MM.1S (cell line): Measurements from ENCODE around the gene PXN.

Experiments used
- DNase-seq: peaks from one replicate; pipeline ENCODE4 v3.0.0-alpha.2; 2015
- H2AFZ ChIP-seq: fragments of 300-600 bp; sonication (generic); 2 replicates; pipeline ENCODE4 v1.6.0; 2016; ENCODE audit warnings: antibody characterized with exemption, low read length
- H3F3A ChIP-seq: fragments of 300-600 bp; sonication (generic); 2 replicates; pipeline ENCODE4 v1.6.1; 2016; ENCODE audit warnings: mild to moderate bottlenecking, antibody characterized with exemption, low read length, moderate library complexity, mixed read lengths; ENCODE audit not compliant: insufficient read depth
- H3K27ac ChIP-seq: fragments of 300-600 bp; sonication (generic); 2 replicates; pipeline ENCODE4 v1.5.1; 2016; ENCODE audit warnings: mild to moderate bottlenecking, low read length
- H3K27me3 ChIP-seq: fragments of 300-600 bp; sonication (generic); replicated peaks from 2 replicates; pipeline ENCODE4 v1.6.0; 2016; ENCODE audit warnings: low read length; ENCODE audit not compliant: insufficient read depth
- H3K36me3 ChIP-seq: fragments of 300-600 bp; sonication (generic); replicated peaks from 2 replicates; pipeline ENCODE4 v1.6.1; 2016; ENCODE audit warnings: mild to moderate bottlenecking, low read length, mixed read lengths; ENCODE audit not compliant: insufficient read depth
- H3K4me1 ChIP-seq: fragments of 300-600 bp; sonication (generic); 2 replicates; pipeline ENCODE4 v1.6.1; 2016; ENCODE audit warnings: low read length, mixed read lengths
- H3K4me2 ChIP-seq: fragments of 300-600 bp; sonication (generic); 2 replicates; pipeline ENCODE4 v1.6.0; 2016; ENCODE audit warnings: low read depth, low read length
- H3K4me3 ChIP-seq: fragments of 300-600 bp; sonication (generic); 2 replicates; pipeline ENCODE4 v1.5.1; 2016; ENCODE audit warnings: low read length, mixed read lengths
- H3K79me2 ChIP-seq: fragments of 300-600 bp; sonication (generic); 2 replicates; pipeline ENCODE4 v1.6.1; 2016; ENCODE audit warnings: mixed run types, low read length, mixed read lengths
- H3K9ac ChIP-seq: fragments of 300-600 bp; sonication (generic); 2 replicates; pipeline ENCODE4 v1.6.1; 2016; ENCODE audit warnings: low read length, mixed read lengths
- H3K9me2 ChIP-seq: fragments of 300-600 bp; sonication (generic); replicated peaks from 2 replicates; pipeline ENCODE4 v1.6.1; 2016; ENCODE audit warnings: mild to moderate bottlenecking, low read length, mixed read lengths; ENCODE audit not compliant: insufficient read depth
- H3K9me3 ChIP-seq: fragments of 300-600 bp; sonication (generic); replicated peaks from 2 replicates; pipeline ENCODE4 v1.6.1; 2016; ENCODE audit warnings: mild to moderate bottlenecking, low read length, mixed read lengths; ENCODE audit not compliant: insufficient read depth
- H4K20me1 ChIP-seq: fragments of 300-600 bp; sonication (generic); 2 replicates; pipeline ENCODE4 v1.6.1; 2016; ENCODE audit warnings: mild to moderate bottlenecking, low read length, moderate library complexity, mixed read lengths; ENCODE audit not compliant: insufficient read depth
- EZH2 ChIP-seq: fragments of 300-600 bp; sonication (generic); optimal IDR thresholded peaks from 2 replicates; pipeline ENCODE3; 2017; ENCODE audit warnings: low read depth, mild to moderate bottlenecking, antibody characterized with exemption, low read length, mixed read lengths
- EZH2phosphoT487 ChIP-seq: fragments of 300-600 bp; sonication (generic); IDR thresholded peaks from 2 replicates; pipeline ENCODE4 v1.6.1; 2018; ENCODE audit warnings: antibody characterized with exemption, low read length
- TF ChIP-seq, protein P1 (sequence below): fragments of 300-600 bp; sonication (generic); IDR thresholded peaks from 2 replicates; pipeline ENCODE4 v1.5.1; 2016; ENCODE audit warnings: antibody characterized with exemption, low read length, mixed read lengths

PXN gene

DNA sequence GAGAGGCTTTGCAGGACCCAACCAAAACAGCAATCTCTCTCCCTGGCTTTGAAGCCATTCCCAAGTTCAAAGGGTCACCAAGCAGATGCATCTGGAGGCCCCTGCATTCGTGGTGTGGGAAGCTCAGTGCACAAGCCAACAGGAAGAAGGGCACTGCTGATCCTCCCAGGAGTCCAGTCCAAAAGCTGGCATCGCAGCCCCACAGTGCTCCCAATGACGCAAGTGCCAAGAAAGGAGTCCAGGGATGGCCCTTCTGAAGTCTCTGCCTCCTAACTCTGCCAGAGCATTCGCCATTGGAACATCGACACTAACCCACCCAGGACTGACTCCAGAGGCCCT lies 25.1 kb downstream of the PXN start:
- H4K20me1 ChIP-seq = no peaks in the 10 kb centered on the region
- no peaks in the 10 kb centered on the region for H3K4me1 ChIP-seq

DNA sequence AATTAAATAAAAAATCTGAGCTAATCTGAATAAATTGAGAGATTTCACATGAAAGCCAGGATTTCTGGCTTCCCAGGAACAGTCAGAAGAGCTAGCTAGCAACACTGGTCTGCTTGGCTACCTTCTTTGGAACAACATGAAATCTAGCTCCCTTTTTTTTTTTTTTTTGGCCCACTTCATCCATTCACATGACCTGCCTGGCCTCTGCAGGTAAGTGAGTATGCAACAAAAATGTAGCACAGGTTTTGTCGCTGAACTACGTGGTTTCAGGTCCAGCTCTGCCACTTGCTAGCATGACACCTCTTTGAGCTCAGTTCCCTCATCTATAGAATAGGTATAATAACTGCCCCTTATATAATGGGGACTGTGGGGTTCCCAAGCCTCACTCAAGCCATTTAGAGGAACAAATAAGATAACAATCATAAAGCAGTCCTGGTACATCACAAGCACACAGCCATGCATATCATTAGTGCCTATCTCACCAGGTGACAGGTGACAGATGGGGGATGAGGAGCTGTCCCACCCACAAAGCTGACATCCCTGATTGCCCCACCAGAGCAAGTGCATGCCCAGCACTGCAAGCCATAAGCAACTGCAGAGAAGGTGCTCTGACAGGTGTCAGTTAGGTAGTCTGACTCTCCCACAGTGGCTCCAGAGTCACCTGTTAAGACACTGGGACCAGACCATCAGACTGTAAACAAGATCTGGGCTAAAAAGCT lies 25.6 kb downstream of the PXN start:
- Histone ChIP-seq H3K9ac (no peak overlapping the region), H3K36me3 (no peaks in the 10 kb centered on the region), H3K4me2 (no peak overlapping the region), H2AFZ (no peak overlapping the region), H3K9me2 (no peaks in the 10 kb centered on the region), H3F3A (no peaks in the 10 kb centered on the region), H3K4me3 (no peak overlapping the region), H4K20me1 (no peaks in the 10 kb centered on the region), H3K9me3 (no peaks in the 10 kb centered on the region), H3K27ac (no peak overlapping the region), H3K27me3 (no peaks in the 10 kb centered on the region), H3K4me1 (no peaks in the 10 kb centered on the region), H3K79me2 (no peaks in the 10 kb centered on the region)
- DNase-seq = no peak
- TF ChIP-seq, protein P1, sequence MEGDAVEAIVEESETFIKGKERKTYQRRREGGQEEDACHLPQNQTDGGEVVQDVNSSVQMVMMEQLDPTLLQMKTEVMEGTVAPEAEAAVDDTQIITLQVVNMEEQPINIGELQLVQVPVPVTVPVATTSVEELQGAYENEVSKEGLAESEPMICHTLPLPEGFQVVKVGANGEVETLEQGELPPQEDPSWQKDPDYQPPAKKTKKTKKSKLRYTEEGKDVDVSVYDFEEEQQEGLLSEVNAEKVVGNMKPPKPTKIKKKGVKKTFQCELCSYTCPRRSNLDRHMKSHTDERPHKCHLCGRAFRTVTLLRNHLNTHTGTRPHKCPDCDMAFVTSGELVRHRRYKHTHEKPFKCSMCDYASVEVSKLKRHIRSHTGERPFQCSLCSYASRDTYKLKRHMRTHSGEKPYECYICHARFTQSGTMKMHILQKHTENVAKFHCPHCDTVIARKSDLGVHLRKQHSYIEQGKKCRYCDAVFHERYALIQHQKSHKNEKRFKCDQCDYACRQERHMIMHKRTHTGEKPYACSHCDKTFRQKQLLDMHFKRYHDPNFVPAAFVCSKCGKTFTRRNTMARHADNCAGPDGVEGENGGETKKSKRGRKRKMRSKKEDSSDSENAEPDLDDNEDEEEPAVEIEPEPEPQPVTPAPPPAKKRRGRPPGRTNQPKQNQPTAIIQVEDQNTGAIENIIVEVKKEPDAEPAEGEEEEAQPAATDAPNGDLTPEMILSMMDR = no peak
- TF ChIP-seq EZH2phosphoT487 (no peak), EZH2 (no peak)

More for the DNA sequence above, 25.1 kb downstream of the PXN start:
- no peak overlapping the region for H3K9ac ChIP-seq
- H3K9me3 ChIP-seq = no peaks in the 10 kb centered on the region
- H3K36me3 ChIP-seq = no peaks in the 10 kb centered on the region
- no peak overlapping the region for H3K4me3 ChIP-seq
- no peaks in the 10 kb centered on the region for H3K27me3 ChIP-seq
- TF ChIP-seq EZH2phosphoT487 = no peak
- TF ChIP-seq EZH2 = no peak
- TF ChIP-seq, protein P1 = no peak
- no peak for DNase-seq
- H3K27ac ChIP-seq = no peak overlapping the region
- H3K9me2 ChIP-seq = no peaks in the 10 kb centered on the region
- no peak overlapping the region for H3K4me2 ChIP-seq
- H3F3A ChIP-seq = no peaks in the 10 kb centered on the region
- H2AFZ ChIP-seq = no peak overlapping the region
- H3K79me2 ChIP-seq = no peaks in the 10 kb centered on the region

DNA sequence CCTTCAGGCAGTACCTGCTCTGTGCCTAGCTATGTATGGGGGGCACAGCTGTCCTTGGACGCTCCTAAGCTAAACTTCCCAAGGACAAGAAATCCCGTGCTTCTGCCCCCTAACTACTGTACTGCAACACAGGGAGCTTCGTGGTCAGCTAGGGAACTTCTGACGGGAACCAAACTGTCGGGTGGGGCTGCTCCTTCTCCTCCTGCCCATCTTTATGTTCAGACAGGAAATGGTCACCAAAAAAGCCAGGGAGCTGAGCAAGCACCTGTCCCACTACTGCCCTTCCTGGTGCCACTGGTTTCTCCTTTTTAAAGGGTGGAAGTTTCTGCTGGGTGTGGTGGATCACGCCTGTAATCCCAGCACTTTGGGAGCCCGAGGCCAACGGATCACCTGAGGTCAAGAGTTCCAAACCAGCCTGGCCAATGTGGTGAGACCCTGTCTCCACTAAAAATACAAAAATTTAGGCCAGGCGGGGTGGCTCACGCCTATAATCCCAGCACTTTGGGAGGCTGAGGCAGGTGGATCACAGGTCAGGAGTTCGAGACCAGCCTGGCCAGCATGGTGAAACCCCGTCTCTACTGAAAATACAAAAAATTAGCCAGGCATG lies 26.6 kb downstream of the PXN start:
- Histone ChIP-seq H3K4me3 (no peak overlapping the region), H3F3A (no peaks in the 10 kb centered on the region), H3K27ac (no peak overlapping the region), H4K20me1 (no peaks in the 10 kb centered on the region), H2AFZ (no peak overlapping the region), H3K4me1 (no peaks in the 10 kb centered on the region), H3K4me2 (no peak overlapping the region), H3K27me3 (no peaks in the 10 kb centered on the region), H3K79me2 (no peaks in the 10 kb centered on the region), H3K9me3 (no peaks in the 10 kb centered on the region), H3K36me3 (no peaks in the 10 kb centered on the region), H3K9me2 (no peaks in the 10 kb centered on the region), H3K9ac (no peak overlapping the region)
- DNase-seq = no peak
- TF ChIP-seq, protein P1 = no peak
- TF ChIP-seq EZH2phosphoT487 = no peak
- no peak for TF ChIP-seq EZH2
